ENCODE measurements around the gene WDR41.

Gene WDR41

DNA sequence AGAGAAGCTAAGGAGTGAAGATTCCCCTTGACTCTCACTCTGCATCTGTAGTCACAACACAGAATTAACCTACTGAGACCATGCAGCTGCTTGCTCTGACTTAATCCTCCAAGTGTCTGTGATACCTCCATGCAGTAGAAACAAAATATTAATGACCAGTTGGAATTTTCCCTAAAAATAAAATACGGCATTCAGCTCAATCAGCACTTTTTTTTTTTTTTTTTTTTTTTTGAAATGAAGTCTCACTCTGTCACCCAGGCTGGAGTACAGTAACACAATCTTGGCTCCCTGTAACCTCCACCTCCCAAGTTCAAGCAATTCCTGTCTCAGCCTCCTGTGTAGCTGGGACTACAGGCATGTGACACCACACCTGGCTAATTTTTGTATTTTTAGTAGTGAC is 48.4 kb downstream of the WDR41 start:
- no peak for DNase-seq

- DNase-seq, result no peak
These were observed 54.0 kb downstream of the WDR41 start for GRCh38 chr5:77438071-77438470.

DNA sequence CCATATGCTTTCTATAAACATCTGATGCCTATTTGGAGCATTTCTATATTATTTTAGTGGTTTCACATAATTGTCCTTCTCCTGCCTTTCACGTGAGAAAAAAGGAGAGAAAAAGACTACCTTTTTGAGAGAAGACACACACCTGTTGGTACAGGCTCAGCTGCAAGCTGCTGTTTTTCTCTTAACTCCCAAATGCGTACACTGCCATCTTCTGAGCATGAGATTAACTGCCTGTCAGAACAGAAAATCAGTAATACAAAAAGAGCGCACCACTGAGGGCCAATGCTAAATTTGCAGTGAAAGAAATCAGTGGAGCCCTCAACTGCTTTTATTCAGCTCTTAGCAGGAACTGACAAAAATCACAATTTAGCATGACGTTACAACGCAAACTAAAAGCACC is 54.9 kb downstream of the WDR41 start:
- DNase-seq, result no peak

GRCh38 chr5:77431719-77432118 is 60.4 kb downstream of the WDR41 start:
- DNase-seq, result no peak

DNA sequence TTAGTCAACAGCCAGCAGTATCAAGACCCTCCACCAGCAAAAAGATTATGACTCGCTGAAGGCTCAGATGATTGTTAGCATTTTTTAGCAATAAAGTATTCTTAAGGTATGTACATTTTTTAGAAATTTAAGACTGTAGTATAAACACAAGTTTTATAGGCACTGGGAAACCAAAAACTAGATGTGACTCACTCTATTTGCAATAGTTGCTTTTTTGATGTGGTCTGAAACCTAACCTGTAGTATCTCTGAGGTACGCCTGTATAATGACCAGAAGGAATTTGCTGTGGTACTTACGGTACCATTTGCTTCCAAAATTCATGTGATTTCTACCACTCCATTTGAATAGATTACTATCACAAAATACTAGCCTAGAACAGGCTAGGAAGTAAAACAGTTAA is 60.8 kb downstream of the WDR41 start:
- DNase-seq, result no peak

DNA sequence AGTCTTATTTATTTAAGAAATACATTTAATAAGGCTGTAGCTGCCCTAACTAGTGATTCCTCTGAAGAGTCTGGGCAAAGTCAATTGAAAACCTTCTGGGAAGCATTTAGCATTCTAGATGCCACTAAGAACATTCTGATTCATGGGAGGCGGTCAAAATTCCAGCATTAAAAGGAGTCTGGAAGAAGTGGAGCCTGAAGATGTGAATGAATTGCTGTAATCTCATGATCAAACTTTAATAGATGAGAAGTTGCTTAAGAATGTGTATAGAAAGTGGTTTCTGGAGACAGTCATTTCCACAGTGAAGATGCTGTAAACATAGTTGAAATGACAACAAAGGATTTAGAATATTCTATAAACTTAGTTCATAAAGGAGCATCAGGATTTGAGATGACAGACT is 61.4 kb downstream of the WDR41 start:
- no peak for DNase-seq

- no peak for DNase-seq
These were observed 63.6 kb downstream of the WDR41 start for GRCh38 chr5:77428526-77428925.

DNA sequence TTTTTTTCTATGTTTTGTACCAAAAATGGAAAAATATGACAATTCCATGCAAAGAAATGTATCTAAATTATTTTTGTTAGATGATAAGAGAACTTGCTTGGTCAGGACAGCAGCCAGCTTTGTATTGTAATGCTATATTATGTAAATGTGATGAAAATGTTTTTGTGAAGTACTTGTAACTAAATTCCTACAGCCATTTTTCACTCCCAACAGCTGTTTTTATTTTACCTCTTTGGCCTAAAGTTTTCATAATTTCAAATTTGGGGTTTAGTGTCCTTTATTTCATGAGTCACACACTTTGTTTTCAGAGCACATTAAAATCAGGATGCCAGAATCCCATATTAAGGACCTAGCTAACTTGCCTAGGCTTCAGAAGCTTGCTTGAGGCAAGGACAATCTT is 64.1 kb downstream of the WDR41 start:
- DNase-seq, result no peak

GRCh38 chr5:77426670-77427069 is 65.4 kb downstream of the WDR41 start:
- DNase-seq, result no peak

DNA sequence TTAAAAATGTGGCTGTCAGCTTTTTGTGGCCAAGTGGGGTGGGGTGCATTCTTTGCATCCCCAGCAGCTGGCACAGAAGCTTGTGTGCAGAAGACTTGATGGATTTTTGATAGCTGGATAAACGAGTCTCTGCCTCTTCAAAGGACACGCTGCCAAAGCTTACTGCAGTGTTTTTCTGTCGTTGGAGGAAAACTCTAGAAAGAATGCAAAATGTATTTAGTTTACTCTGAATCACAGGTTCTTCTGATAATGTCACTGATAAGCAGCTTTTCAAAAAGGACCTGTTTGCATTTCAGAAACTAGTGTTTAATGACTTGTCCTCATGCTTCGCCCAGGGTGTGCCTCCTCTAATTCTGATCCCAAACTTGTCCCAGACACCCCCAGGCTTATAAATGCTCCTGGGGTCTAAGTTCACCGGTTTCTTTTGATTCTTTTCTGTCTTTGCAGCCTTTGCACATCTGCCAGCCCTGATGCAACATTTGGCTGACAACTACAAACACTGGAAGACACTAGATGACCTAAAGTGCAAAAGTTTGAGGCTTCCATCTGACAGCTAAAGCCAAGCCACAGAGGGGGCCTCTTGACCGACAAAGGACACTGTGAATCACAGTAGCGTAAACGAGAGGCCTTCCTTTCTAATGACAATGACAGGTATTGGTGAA is 66.0 kb downstream of the WDR41 start:
- no peak for DNase-seq

DNA sequence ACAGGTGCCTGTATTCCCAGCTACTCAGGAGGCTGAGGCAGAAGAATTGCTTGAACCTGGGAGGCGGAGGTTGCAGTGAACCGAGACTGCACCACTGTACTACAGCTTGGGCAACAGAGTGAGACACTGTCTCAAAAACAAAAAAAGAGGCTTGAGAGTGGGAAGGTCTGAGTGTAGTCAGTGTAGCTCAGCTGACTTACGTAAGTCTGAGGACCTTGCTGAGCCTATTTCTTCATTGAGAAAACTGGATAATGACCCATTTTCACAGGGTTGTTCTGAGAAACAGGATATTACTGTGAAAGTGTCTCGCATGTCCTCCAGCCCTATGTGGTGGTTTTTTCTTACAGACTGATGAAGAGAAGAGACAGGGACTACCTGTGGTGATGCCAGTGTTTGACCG is 66.7 kb downstream of the WDR41 start:
- DNase-seq, result no peak

DNA sequence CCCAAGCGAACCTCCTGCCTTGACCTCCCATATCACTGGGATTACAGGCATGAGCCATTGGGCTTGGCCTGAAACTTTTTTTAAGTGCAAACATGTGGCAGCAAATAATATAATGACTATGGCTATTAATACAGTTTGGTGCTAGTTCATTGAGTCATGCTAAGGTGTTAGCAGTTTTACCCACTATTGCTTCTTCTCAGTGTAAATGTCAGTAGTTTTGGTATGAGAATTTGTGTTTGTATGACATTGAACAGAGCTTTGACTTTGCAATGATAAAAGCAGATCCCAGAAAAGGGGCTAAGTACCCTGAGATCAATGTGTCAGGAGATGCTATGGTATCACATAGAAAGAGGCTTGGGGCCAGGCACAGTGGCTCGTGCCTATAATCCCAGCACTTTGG is 67.2 kb downstream of the WDR41 start:
- DNase-seq, result no peak

- no peak for DNase-seq
These were observed 68.9 kb downstream of the WDR41 start for GRCh38 chr5:77423022-77423750.

- no peak for DNase-seq
These were observed 71.2 kb downstream of the WDR41 start for GRCh38 chr5:77420940-77421339.

- DNase-seq, result no peak
These were observed 72.2 kb downstream of the WDR41 start for GRCh38 chr5:77419644-77420582.

GRCh38 chr5:77418601-77419581 is 73.2 kb downstream of the WDR41 start:
- DNase-seq, result no peak

DNA sequence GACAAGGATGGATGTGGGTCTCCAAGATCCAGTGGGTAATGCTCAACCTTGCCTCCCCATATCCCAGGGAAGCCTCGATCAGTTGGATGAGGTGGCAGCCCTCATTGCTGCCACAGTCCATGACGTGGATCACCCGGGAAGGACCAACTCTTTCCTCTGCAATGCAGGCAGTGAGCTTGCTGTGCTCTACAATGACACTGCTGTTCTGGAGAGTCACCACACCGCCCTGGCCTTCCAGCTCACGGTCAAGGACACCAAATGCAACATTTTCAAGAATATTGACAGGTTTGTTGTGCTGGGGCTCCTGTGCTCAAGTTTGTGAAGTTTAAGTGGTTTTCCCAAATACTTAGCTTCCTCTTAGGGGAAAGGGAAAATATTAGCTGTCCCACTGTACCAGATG is 74.0 kb downstream of the WDR41 start:
- no peak for DNase-seq

DNA sequence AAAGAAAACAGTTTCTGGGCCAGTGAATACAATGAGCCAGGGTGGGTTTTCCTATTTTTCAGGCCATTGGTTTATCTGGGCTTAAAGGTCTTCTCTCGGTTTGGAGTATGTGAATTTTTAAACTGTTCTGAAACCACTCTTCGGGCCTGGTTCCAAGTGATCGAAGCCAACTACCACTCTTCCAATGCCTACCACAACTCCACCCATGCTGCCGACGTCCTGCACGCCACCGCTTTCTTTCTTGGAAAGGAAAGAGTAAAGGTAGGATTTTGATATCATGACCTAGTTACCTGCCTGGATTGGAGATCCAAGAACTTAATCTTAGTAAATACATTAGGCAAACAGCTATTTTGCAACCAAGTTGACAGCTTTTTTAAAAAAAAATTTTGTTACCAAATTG is 79.1 kb downstream of the WDR41 start:
- DNase-seq, result no peak

DNA sequence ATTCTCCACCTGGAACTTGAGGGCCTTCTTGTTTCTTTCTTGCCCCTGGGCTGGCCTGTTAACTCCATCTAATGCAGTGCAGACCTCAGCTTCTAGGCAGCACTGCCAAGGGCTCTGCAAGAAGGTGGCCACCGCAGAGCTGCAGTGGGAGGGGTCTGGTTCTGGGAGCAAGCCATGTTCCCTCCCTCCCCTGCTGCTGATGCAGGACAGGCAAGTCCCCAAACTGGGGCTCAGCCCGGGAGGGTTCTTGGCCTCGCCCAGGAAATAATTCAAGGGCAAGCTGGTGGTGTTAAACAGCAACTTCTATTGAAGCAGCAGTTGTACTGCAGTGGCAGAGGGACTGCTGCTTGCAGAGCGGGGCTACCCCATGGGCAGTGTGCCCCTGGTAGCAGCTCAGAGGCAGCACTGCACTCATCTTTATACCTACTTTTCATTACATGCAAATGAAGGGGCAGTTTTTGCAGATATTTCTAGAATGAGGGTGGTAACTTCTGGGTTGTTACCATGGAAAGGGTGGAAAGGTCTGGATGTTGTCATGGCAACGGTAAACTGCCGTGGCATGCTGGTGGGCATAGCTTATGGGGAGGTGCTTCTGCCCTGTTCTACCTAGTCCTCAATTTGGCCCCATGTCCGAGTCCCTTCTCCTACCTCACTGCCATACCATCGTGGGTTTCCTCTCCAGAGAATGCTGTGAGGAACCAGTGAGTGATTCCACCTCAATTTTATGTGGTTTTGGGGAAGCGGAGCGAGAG is 82.1 kb downstream of the WDR41 start:
- no peak for DNase-seq

- DNase-seq, result no peak
These were observed 85.0 kb downstream of the WDR41 start for GRCh38 chr5:77407152-77407551.

GRCh38 chr5:77402796-77403195 is 89.3 kb downstream of the WDR41 start:
- DNase-seq, result no peak

DNA sequence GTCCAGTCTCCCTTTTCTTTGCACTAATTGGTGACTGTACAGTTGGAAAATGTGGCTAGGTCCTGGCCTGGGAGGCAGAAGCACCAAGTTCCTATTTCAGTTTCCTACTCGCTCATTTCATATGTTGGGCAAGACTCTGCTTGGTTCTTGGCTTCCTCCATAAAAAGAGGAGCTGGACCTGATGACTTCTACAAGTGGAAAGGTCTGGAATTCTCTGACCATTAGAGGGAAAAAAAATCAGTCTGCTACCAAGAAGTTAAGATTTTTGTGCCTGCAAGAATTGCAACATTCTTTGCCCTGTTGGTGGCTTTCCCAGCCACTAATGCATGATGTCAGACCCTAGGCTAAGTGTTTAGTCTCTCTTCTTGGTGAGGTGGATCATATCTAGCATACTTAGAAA is 91.5 kb downstream of the WDR41 start:
- DNase-seq, result no peak
